Esophagus squamous epithelium (tissue), 5 donors: ENCODE results near the gene CRNKL1. TPM values are rescaled to one million over a fixed set of nuclear protein-coding genes. Genes with fewer than 3 reads are reported as not detected.

Experiments
- DNase-seq: peaks from one replicate; lab custom pipeline; 2025; lab: John Stamatoyannopoulos, UW
- H3K27ac ChIP-seq, 4 donors: fragments of 200-600 bp; sonication (generic); one replicate each; pipeline ENCODE4 v1.5.1; 2016 to 2019; ENCODE audit warnings: mild to moderate bottlenecking in 1 of 4
- H3K27me3 ChIP-seq, 4 donors: fragments of 200-600 bp; sonication (generic); 1 replicate in 3 of 4; 2 replicates in 1 of 4; pipeline versions ENCODE4 v1.5.1 to v1.6.0; 2017 to 2021; ENCODE audit warnings: antibody characterized with exemption in 1 of 4
- H3K36me3 ChIP-seq, 3 donors: fragments of 200-600 bp; sonication (generic); one replicate each; pipeline ENCODE4 v1.5.1; 2016 to 2019
- H3K4me1 ChIP-seq, 3 donors: fragments of 200-600 bp; sonication (generic); one replicate each; pipeline ENCODE4 v1.5.1; 2017 to 2019
- H3K4me3 ChIP-seq, 4 donors: fragments of 200-600 bp; sonication (generic); 1 replicate in 3 of 4; 2 replicates in 1 of 4; pipeline ENCODE4 v1.5.1; 2016 to 2019; ENCODE audit warnings: mild to moderate bottlenecking in 2 of 4, moderate library complexity in 1 of 4
- H3K9me3 ChIP-seq, 3 donors: fragments of 200-600 bp; sonication (generic); one replicate each; pipeline ENCODE4 v1.5.1; 2016 to 2019
- CTCF ChIP-seq, 6 experiments: fragments of 450-650 bp in 4 of 6; fragments of 200-600 bp in 2 of 6; sonication (generic) in 2 of 6; IDR thresholded peaks; one replicate each; pipeline ENCODE4 v1.5.1; 2016 to 2019; ENCODE audit warnings: antibody characterized with exemption in 6 of 6, mild to moderate bottlenecking in 4 of 6, moderate library complexity in 4 of 6
- POLR2A ChIP-seq, 4 donors: fragments of 450-650 bp; IDR thresholded peaks; one replicate each; pipeline ENCODE4 v1.6.1; 2017; ENCODE audit warnings: antibody characterized with exemption in 4 of 4, mild to moderate bottlenecking in 4 of 4, moderate library complexity in 3 of 4
- WGBS, 2 donors: methylation state at CpG; one replicate each; pipeline ENCODE4 v1.1.5; 2018; 5-methylcytosine and 5-hydroxymethylcytosine counted together
- intact Hi-C: fragments of 100-400 bp; cut with DNase I; formaldehyde crosslinking; loops from one replicate; pipeline ENCODE4 v1.15.0; 2022
- total RNA-seq, 4 donors: library from RNA; depleted of rRNA; stranded (reverse); fragments of >200 nt; gene quantifications; one replicate each; pipeline ENCODE4 v1.1.0, GENCODE V29; 2016
- donor health status: DM: yes; HTN: yes; CAD: no.

The CRNKL1 gene
- total RNA-seq, 4 donors from 2014 or later, result 9.3 to 19.4 (median 15.8) TPM

DNA sequence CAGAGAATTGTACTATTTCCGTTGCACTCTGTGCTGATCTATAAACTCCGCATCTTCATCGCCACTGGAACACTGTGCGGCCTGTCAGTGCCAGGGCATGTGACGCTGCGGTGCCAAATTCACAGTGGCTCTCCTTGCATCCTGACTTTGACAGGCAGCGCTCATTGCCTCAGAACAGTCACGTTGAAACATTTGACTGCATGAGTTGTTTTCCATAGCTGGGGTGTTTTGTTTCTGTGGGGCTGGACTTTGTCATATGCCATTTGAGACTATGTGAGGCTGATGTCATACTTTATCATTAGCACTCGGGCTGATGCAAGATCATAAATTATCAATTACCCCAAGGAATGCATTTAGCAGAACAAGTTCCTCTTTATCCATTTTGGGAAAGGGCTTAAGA is 32.8 kb upstream of the CRNKL1 start:
- no peak overlapping the region for H3K27ac ChIP-seq
- 77 to 79% methylated on average over 9 of the region's 9 CpGs for WGBS, 2 donors
- peaks cover 0 to 45% (median 8%) of the 10 kb centered on the region in 3 donors for H3K4me1 ChIP-seq
- H3K27me3 ChIP-seq, result peaks cover 0 to 24% (median 0%) of the 10 kb centered on the region in 4 donors
- no peak for DNase-seq
- H3K4me3 ChIP-seq, result no peak overlapping the region
- no peaks in the 10 kb centered on the region for H3K36me3 ChIP-seq
- TF ChIP-seq CTCF (IDR thresholded peaks at IDR 0.05) (no peak), POLR2A (IDR thresholded peaks at IDR 0.05) (no peak)
- H3K9me3 ChIP-seq, result no peaks in the 10 kb centered on the region
- intact Hi-C loops, result no loop called here

- H3K27ac ChIP-seq, result no peak overlapping the region
- TF ChIP-seq POLR2A (IDR thresholded peaks at IDR 0.05) (no peak), CTCF (IDR thresholded peaks at IDR 0.05) (no peak)
- H3K36me3 ChIP-seq, result no peaks in the 10 kb centered on the region
- no peaks in the 10 kb centered on the region for H3K9me3 ChIP-seq
- peaks cover 0 to 45% (median 8%) of the 10 kb centered on the region in 3 donors for H3K4me1 ChIP-seq
- intact Hi-C loops, result no loop called here
- WGBS, 2 donors, result 75 to 82% methylated on average over 8 of the region's 8 CpGs
- DNase-seq, result no peak
- peaks cover 0 to 24% (median 0%) of the 10 kb centered on the region in 4 donors for H3K27me3 ChIP-seq
- H3K4me3 ChIP-seq, result no peak overlapping the region
Measured at GRCh38 chr20:20084296-20084752, 32.1 kb upstream of the CRNKL1 start.

DNA sequence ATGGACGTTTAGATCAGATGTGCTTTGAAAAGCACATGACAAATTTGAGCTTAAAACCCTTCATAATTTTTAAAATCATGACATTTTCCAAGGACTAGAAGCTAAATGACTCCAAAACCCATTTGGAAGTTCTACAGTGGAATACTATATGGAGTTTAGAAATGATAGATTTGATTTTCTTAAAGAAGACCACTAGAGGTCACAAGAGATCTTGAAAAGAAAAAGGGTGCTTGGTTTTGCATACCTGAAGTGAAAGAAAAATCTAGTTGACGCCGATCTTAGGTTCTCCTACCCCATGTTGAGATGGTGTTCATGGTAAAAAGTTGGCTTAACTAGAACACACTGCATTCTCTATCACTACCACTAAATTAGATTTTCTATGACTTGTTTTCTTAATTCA is 31.5 kb upstream of the CRNKL1 start:
- no peak for DNase-seq
- no peak overlapping the region for H3K27ac ChIP-seq
- peaks cover 0 to 40% (median 8%) of the 10 kb centered on the region in 3 donors for H3K4me1 ChIP-seq
- H3K36me3 ChIP-seq, result no peaks in the 10 kb centered on the region
- 0% methylated on average over 3 of the region's 3 CpGs for WGBS, 2 donors
- TF ChIP-seq CTCF (IDR thresholded peaks at IDR 0.05) (peak in 5 of 6 experiments; percentile 21 to 54 (median 44)), POLR2A (IDR thresholded peaks at IDR 0.05) (no peak)
- H3K9me3 ChIP-seq, result no peaks in the 10 kb centered on the region
- intact Hi-C loops, result no loop called here
- peaks cover 0 to 22% (median 0%) of the 10 kb centered on the region in 4 donors for H3K27me3 ChIP-seq
- H3K4me3 ChIP-seq, result no peak overlapping the region

- H3K4me3 ChIP-seq, result no peak overlapping the region
- intact Hi-C loops, result loop anchor here (5.0 kb wide), 1 partner anchor 163 kb away; no protein-coding TSS in a partner anchor
- H3K27me3 ChIP-seq, result peaks cover 0 to 43% (median 0%) of the 10 kb centered on the region in 4 donors
- H3K9me3 ChIP-seq, result no peaks in the 10 kb centered on the region
- peaks cover 0 to 16% (median 0%) of the 10 kb centered on the region in 3 donors for H3K4me1 ChIP-seq
- no peak for DNase-seq
- no peaks in the 10 kb centered on the region for H3K36me3 ChIP-seq
- H3K27ac ChIP-seq, result no peak overlapping the region
- WGBS, 2 donors, result 57 to 62% methylated on average over 5 of the region's 5 CpGs
- TF ChIP-seq POLR2A (IDR thresholded peaks at IDR 0.05) (no peak), CTCF (IDR thresholded peaks at IDR 0.05) (no peak)
Measured at GRCh38 chr20:20079102-20079784, 27.0 kb upstream of the CRNKL1 start.

DNA sequence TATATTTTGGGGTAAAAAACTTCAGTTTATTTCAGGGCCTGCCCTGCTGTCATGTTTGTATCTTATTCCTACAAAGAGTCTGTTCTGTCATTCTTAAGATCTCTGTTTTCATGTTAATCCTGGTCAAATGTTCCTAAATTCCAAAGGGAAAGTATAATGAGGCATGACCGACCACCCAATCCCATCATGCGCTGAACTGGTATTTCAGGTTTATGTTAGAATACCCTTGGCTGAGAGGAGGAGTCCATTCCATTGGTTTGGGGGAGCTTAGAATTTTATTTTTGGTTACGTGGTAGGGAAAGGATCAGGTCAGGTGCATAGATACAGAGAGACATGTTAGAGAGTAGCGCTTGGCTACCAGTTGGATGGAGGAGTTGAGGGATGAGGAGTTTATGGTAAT is 25.8 kb upstream of the CRNKL1 start:
- Histone ChIP-seq H3K27me3 (peaks cover 0 to 53% (median 0%) of the 10 kb centered on the region in 4 donors), H3K9me3 (no peaks in the 10 kb centered on the region), H3K27ac (no peak overlapping the region), H3K4me3 (no peak overlapping the region), H3K4me1 (peaks cover 0 to 9% (median 0%) of the 10 kb centered on the region in 3 donors), H3K36me3 (no peaks in the 10 kb centered on the region)
- no peak for DNase-seq
- 72 to 81% methylated on average over 4 of the region's 4 CpGs for WGBS, 2 donors
- intact Hi-C loops, result loop anchor here (5.0 kb wide), 1 partner anchor 164 kb away; no protein-coding TSS in a partner anchor
- no peak for TF ChIP-seq CTCF (IDR thresholded peaks at IDR 0.05)
- TF ChIP-seq POLR2A (IDR thresholded peaks at IDR 0.05), result no peak
